RCC 7860 (cell line): ENCODE results near the gene SH3RF1.

Experiments used
- DNase-seq: peaks from one replicate; pipeline ENCODE4 v3.0.0-alpha.2; 2015; ENCODE audit warnings: low spot score
- FAIRE-seq: peaks from 2 replicates; lab custom pipeline; 2012; peaks lifted over from hg19 to GRCh38; lab: Jason Lieb, UNC

The SH3RF1 gene

GRCh38 chr4:169080981-169081380 is 189.8 kb downstream of the SH3RF1 start:
- FAIRE-seq (no peak), DNase-seq (no peak)

- DNase-seq: no peak
Measured at GRCh38 chr4:169079942-169080827, 190.6 kb downstream of the SH3RF1 start.

GRCh38 chr4:169074117-169074516 is 196.6 kb downstream of the SH3RF1 start:
- FAIRE-seq: no peak
- DNase-seq: no peak

More at GRCh38 chr4:169079942-169080827, 190.6 kb downstream of the SH3RF1 start:
- FAIRE-seq: no peak

GRCh38 chr4:169071747-169072146 is 199.0 kb downstream of the SH3RF1 start:
- no peak for DNase-seq
- no peak for FAIRE-seq

- DNase-seq: no peak
- no peak for FAIRE-seq
Measured at GRCh38 chr4:169070895-169071218, 199.9 kb downstream of the SH3RF1 start.

- DNase-seq (peak; percentile 62), FAIRE-seq (no peak)
Measured at GRCh38 chr4:169070071-169070894, 200.5 kb downstream of the SH3RF1 start.

GRCh38 chr4:169068423-169068822 is 202.3 kb downstream of the SH3RF1 start:
- FAIRE-seq: no peak

GRCh38 chr4:169066934-169067333 is 203.8 kb downstream of the SH3RF1 start:
- no peak for DNase-seq
- FAIRE-seq: no peak

More at GRCh38 chr4:169068423-169068822, 202.3 kb downstream of the SH3RF1 start:
- DNase-seq: no peak

- no peak for DNase-seq
- no peak for FAIRE-seq
Measured at GRCh38 chr4:169064296-169064695, 206.5 kb downstream of the SH3RF1 start.

GRCh38 chr4:169063441-169063840 is 207.3 kb downstream of the SH3RF1 start:
- FAIRE-seq: no peak
- DNase-seq: no peak

- DNase-seq: no peak
- no peak for FAIRE-seq
Measured at GRCh38 chr4:169062897-169063244, 207.9 kb downstream of the SH3RF1 start.

- FAIRE-seq: no peak
- DNase-seq: no peak
Measured at GRCh38 chr4:169061386-169061785, 209.4 kb downstream of the SH3RF1 start.

GRCh38 chr4:169060391-169061091 is 210.2 kb downstream of the SH3RF1 start:
- no peak for DNase-seq

GRCh38 chr4:169059306-169060211 is 211.2 kb downstream of the SH3RF1 start:
- DNase-seq (no peak), FAIRE-seq (no peak)

More at GRCh38 chr4:169060391-169061091, 210.2 kb downstream of the SH3RF1 start:
- no peak for FAIRE-seq

GRCh38 chr4:169058312-169058711 is 212.4 kb downstream of the SH3RF1 start:
- DNase-seq: no peak

GRCh38 chr4:169054879-169055278 is 215.9 kb downstream of the SH3RF1 start:
- no peak for DNase-seq
- FAIRE-seq: no peak

More at GRCh38 chr4:169058312-169058711, 212.4 kb downstream of the SH3RF1 start:
- FAIRE-seq: no peak

- DNase-seq (no peak), FAIRE-seq (no peak)
Measured at GRCh38 chr4:169052594-169052945, 218.2 kb downstream of the SH3RF1 start.

- FAIRE-seq: no peak
Measured at GRCh38 chr4:169051761-169052593, 218.8 kb downstream of the SH3RF1 start.

More at GRCh38 chr4:169051761-169052593, 218.8 kb downstream of the SH3RF1 start:
- no peak for DNase-seq
